Measurements from ENCODE around the gene PIK3CD.

PIK3CD gene

DNA sequence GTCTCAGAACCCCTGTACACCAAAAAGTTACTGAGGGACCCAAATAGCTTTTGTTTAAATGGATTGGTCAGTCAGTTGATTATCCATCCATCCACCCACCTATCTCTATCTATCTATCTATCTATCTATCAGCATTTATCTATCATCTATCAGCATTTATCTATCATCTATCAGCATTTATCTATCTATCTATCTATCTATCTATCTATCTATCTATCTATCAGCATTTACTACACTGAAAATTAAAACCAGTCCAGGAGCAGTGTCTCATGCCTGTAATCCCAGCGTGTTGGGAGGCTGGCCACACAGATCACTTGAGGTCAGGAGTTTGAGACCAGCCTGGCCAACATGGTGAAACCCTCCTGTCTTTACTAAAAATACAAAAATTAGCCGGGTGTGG is 125.2 kb downstream of the PIK3CD start:
- Histone ChIP-seq H3K79me2 (ENCODE audit: insufficient read depth, low read length) (peaks cover 90% of the 10 kb centered on the region), H3K27me3 (ENCODE audit: insufficient read depth, low read length) (no peaks in the 10 kb centered on the region)
- TF ChIP-seq EZH2 (IDR thresholded peaks at IDR 0.05; ENCODE audit: borderline replicate concordance, low read length): no peak
- TF ChIP-seq, protein P1, sequence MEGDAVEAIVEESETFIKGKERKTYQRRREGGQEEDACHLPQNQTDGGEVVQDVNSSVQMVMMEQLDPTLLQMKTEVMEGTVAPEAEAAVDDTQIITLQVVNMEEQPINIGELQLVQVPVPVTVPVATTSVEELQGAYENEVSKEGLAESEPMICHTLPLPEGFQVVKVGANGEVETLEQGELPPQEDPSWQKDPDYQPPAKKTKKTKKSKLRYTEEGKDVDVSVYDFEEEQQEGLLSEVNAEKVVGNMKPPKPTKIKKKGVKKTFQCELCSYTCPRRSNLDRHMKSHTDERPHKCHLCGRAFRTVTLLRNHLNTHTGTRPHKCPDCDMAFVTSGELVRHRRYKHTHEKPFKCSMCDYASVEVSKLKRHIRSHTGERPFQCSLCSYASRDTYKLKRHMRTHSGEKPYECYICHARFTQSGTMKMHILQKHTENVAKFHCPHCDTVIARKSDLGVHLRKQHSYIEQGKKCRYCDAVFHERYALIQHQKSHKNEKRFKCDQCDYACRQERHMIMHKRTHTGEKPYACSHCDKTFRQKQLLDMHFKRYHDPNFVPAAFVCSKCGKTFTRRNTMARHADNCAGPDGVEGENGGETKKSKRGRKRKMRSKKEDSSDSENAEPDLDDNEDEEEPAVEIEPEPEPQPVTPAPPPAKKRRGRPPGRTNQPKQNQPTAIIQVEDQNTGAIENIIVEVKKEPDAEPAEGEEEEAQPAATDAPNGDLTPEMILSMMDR (IDR thresholded peaks at IDR 0.05; ENCODE audit: low read length): no peak

More for the DNA sequence above, 125.2 kb downstream of the PIK3CD start:
- Histone ChIP-seq H3K9me2 (ENCODE audit: low read depth, low read length) (no peaks in the 10 kb centered on the region), H3K4me2 (ENCODE audit: low read length) (no peak overlapping the region), H3F3A (ENCODE audit: insufficient read depth, low read length) (peaks cover 1% of the 10 kb centered on the region; the same call in 1 of the 2 replicates), H2AFZ (ENCODE audit: low read length) (no peak overlapping the region), H3K9me3 (ENCODE audit: low read length) (no peaks in the 10 kb centered on the region), H4K20me1 (ENCODE audit: insufficient read depth, low read length) (no peaks in the 10 kb centered on the region), H3K4me1 (ENCODE audit: insufficient read depth, low read length, severe bottlenecking) (peaks cover 39% of the 10 kb centered on the region), H3K4me3 (ENCODE audit: low read depth, low read length, poor library complexity, severe bottlenecking) (no peak overlapping the region), H3K36me3 (ENCODE audit: insufficient read depth, low read length) (peaks cover 61% of the 10 kb centered on the region), H3K9ac (ENCODE audit: low read length) (no peak overlapping the region), H3K27ac (ENCODE audit: low read depth, low read length, poor library complexity, severe bottlenecking) (no peak overlapping the region)

All from OCI-LY1 (cell line).